Measurements from ENCODE around the gene GPC6. TPM values are rescaled to one million over a fixed set of nuclear protein-coding genes. Genes with fewer than 3 reads are reported as not detected.

Gene GPC6
- total and polyA plus RNA-seq, 2 experiments from 2014 or later = 26.0 to 92.8 TPM

DNA sequence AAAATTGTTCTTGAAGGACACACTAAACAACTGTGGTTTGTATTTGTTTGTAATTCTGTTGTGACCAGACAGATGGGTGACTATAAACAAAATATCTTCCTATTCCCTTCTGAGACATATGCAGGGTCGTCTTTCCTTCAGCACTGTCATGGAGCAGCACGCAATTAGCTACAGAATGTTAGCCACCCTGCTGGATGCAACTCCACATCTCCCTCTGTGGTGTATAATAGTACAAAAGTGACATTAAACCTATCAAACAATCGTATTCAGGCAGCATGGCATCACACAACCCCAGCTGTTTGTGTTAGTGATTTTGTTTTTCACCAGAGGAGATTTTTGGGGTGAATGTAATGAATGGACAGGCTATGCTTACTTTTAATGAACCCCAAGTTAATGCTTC, 146.2 kb downstream of the GPC6 start:
- Histone ChIP-seq H3K4me1 (ENCODE audit: insufficient read depth) (no peaks in the 10 kb centered on the region), H3K79me2 (peaks cover 59% of the 10 kb centered on the region), H3K4me3 (no peak overlapping the region), H2AFZ (no peak overlapping the region), H3K27me3 (no peaks in the 10 kb centered on the region), H4K20me1 (ENCODE audit: insufficient read depth, poor library complexity, severe bottlenecking) (peaks cover 2% of the 10 kb centered on the region), H3K27ac (no peak overlapping the region), H3K36me3 (replicated peaks; ENCODE audit: insufficient read depth, low read depth) (no peaks in the 10 kb centered on the region), H3K9me2 (replicated peaks; ENCODE audit: insufficient read depth) (no peaks in the 10 kb centered on the region), H3K4me2 (no peak overlapping the region), H3K9me3 (ENCODE audit: low read depth) (no peaks in the 10 kb centered on the region)
- WGBS (ENCODE audit: low lambda C conversion rate, missing lambda C conversion rate) = 84% methylated on average over 3 of the region's 3 CpGs
- DNase-seq (ENCODE audit: low spot score) = no peak
- no peak for TF ChIP-seq EZH2phosphoT487 (IDR thresholded peaks at IDR 0.05; ENCODE audit: low read depth, severe bottlenecking, unreplicated experiment)
- TF ChIP-seq EZH2 (IDR thresholded peaks at IDR 0.05; ENCODE audit: borderline replicate concordance) = no peak
- TF ChIP-seq, protein P1, sequence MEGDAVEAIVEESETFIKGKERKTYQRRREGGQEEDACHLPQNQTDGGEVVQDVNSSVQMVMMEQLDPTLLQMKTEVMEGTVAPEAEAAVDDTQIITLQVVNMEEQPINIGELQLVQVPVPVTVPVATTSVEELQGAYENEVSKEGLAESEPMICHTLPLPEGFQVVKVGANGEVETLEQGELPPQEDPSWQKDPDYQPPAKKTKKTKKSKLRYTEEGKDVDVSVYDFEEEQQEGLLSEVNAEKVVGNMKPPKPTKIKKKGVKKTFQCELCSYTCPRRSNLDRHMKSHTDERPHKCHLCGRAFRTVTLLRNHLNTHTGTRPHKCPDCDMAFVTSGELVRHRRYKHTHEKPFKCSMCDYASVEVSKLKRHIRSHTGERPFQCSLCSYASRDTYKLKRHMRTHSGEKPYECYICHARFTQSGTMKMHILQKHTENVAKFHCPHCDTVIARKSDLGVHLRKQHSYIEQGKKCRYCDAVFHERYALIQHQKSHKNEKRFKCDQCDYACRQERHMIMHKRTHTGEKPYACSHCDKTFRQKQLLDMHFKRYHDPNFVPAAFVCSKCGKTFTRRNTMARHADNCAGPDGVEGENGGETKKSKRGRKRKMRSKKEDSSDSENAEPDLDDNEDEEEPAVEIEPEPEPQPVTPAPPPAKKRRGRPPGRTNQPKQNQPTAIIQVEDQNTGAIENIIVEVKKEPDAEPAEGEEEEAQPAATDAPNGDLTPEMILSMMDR (IDR thresholded peaks at IDR 0.05; ENCODE audit: poor library complexity) = no peak

- H3K79me2 ChIP-seq = peaks cover 60% of the 10 kb centered on the region
- no peak for DNase-seq (ENCODE audit: low spot score)
- H3K27me3 ChIP-seq = no peaks in the 10 kb centered on the region
- TF ChIP-seq EZH2phosphoT487 (IDR thresholded peaks at IDR 0.05; ENCODE audit: low read depth, severe bottlenecking, unreplicated experiment) = no peak
- TF ChIP-seq EZH2 (IDR thresholded peaks at IDR 0.05; ENCODE audit: borderline replicate concordance) = no peak
- TF ChIP-seq, protein P1 (IDR thresholded peaks at IDR 0.05; ENCODE audit: poor library complexity) = no peak
- no peak overlapping the region for H3K4me3 ChIP-seq
- no peak overlapping the region for H3K27ac ChIP-seq
- H3K36me3 ChIP-seq (replicated peaks; ENCODE audit: insufficient read depth, low read depth) = no peaks in the 10 kb centered on the region
- 88% methylated on average over 6 of the region's 6 CpGs for WGBS (ENCODE audit: low lambda C conversion rate, missing lambda C conversion rate)
- H3K4me1 ChIP-seq (ENCODE audit: insufficient read depth) = no peaks in the 10 kb centered on the region
- no peak overlapping the region for H3K4me2 ChIP-seq
- H4K20me1 ChIP-seq (ENCODE audit: insufficient read depth, poor library complexity, severe bottlenecking) = peaks cover 2% of the 10 kb centered on the region
- no peaks in the 10 kb centered on the region for H3K9me3 ChIP-seq (ENCODE audit: low read depth)
- H3K9me2 ChIP-seq (replicated peaks; ENCODE audit: insufficient read depth) = no peaks in the 10 kb centered on the region
- H2AFZ ChIP-seq = no peak overlapping the region
Observed at GRCh38 chr13:93375491-93375890, 148.9 kb downstream of the GPC6 start.

- TF ChIP-seq EZH2phosphoT487 (IDR thresholded peaks at IDR 0.05; ENCODE audit: low read depth, severe bottlenecking, unreplicated experiment) = no peak
- TF ChIP-seq, protein P1 (IDR thresholded peaks at IDR 0.05; ENCODE audit: poor library complexity) = no peak
- TF ChIP-seq EZH2 (IDR thresholded peaks at IDR 0.05; ENCODE audit: borderline replicate concordance) = no peak
- H3K79me2 ChIP-seq = peaks cover 53% of the 10 kb centered on the region
- no peaks in the 10 kb centered on the region for H3K4me1 ChIP-seq (ENCODE audit: insufficient read depth)
- peak; percentile 27 for DNase-seq (ENCODE audit: low spot score)
- no peak overlapping the region for H3K4me3 ChIP-seq
- H4K20me1 ChIP-seq (ENCODE audit: insufficient read depth, poor library complexity, severe bottlenecking) = peaks cover 2% of the 10 kb centered on the region
- no peak overlapping the region for H2AFZ ChIP-seq
- H3K27me3 ChIP-seq = no peaks in the 10 kb centered on the region
- H3K9me3 ChIP-seq (ENCODE audit: low read depth) = no peaks in the 10 kb centered on the region
- no peaks in the 10 kb centered on the region for H3K9me2 ChIP-seq (replicated peaks; ENCODE audit: insufficient read depth)
- peak overlapping the region; percentile 28 for H3K27ac ChIP-seq
- no peaks in the 10 kb centered on the region for H3K36me3 ChIP-seq (replicated peaks; ENCODE audit: insufficient read depth, low read depth)
- 41% methylated on average over 5 of the region's 5 CpGs for WGBS (ENCODE audit: low lambda C conversion rate, missing lambda C conversion rate)
- peak overlapping the region; percentile 47 for H3K4me2 ChIP-seq
Observed at GRCh38 chr13:93377196-93377595, 150.6 kb downstream of the GPC6 start.

GRCh38 chr13:93378184-93378583, 151.6 kb downstream of the GPC6 start:
- DNase-seq (ENCODE audit: low spot score) = no peak
- WGBS (ENCODE audit: low lambda C conversion rate, missing lambda C conversion rate) = 85% methylated on average over 2 of the region's 2 CpGs
- Histone ChIP-seq H3K9me2 (replicated peaks; ENCODE audit: insufficient read depth) (no peaks in the 10 kb centered on the region), H2AFZ (no peak overlapping the region), H3K27me3 (no peaks in the 10 kb centered on the region), H3K4me3 (no peak overlapping the region), H3K36me3 (replicated peaks; ENCODE audit: insufficient read depth, low read depth) (no peaks in the 10 kb centered on the region), H4K20me1 (ENCODE audit: insufficient read depth, poor library complexity, severe bottlenecking) (peaks cover 2% of the 10 kb centered on the region), H3K9me3 (ENCODE audit: low read depth) (no peaks in the 10 kb centered on the region), H3K4me2 (no peak overlapping the region), H3K27ac (no peak overlapping the region), H3K4me1 (ENCODE audit: insufficient read depth) (no peaks in the 10 kb centered on the region), H3K79me2 (peaks cover 59% of the 10 kb centered on the region)
- TF ChIP-seq EZH2 (IDR thresholded peaks at IDR 0.05; ENCODE audit: borderline replicate concordance) = no peak
- no peak for TF ChIP-seq EZH2phosphoT487 (IDR thresholded peaks at IDR 0.05; ENCODE audit: low read depth, severe bottlenecking, unreplicated experiment)
- TF ChIP-seq, protein P1 (IDR thresholded peaks at IDR 0.05; ENCODE audit: poor library complexity) = no peak
